HepG2 (cell line): ENCODE measurements around the gene ZMIZ1. TPM values are rescaled to one million over a fixed set of nuclear protein-coding genes. Genes with fewer than 3 reads are reported as not detected.

ENCODE experiments used
- ATAC-seq: fragments of 200-7000 bp; cut with Tn5 transposase; 3 replicates; pipeline ENCODE4 v1.9.1; 2020; ENCODE audit warnings: mild to moderate bottlenecking, moderate library complexity
- BruUV-seq: library from RNA; stranded (reverse); fragments of 400-500 nt; replicated peaks from 2 replicates; lab custom pipeline; 2021; lab: Mats Ljungman, UMichigan
- CTCF ChIA-PET: fragments of 300-600 bp; formaldehyde crosslinking; extraction: SDS; loops from one replicate; lab custom pipeline; 2021; ENCODE audit warnings: low total read pairs, inconsistent platforms, low intra/inter-chr PET ratio; lab: Yijun Ruan, JAX
- POLR2A ChIA-PET: fragments of 350-600 bp; sonication (Branson Sonifier 250); formaldehyde crosslinking; loops from one replicate; lab custom pipeline; 2020; ENCODE audit warnings: antibody characterized with exemption, inconsistent platforms; lab: Yijun Ruan, JAX
- DNase-seq: peaks from one replicate; pipeline ENCODE4 v3.0.0-alpha.2; 2015; ENCODE audit warnings: low spot score
- FAIRE-seq: peaks from 3 replicates; lab custom pipeline; 2011; peaks lifted over from hg19 to GRCh38; lab: Jason Lieb, UNC
- H2AFZ ChIP-seq: one replicate; pipeline ENCODE4 v1.6.1; 2011; ENCODE audit warnings: low read length, inconsistent platforms
- H3K27ac ChIP-seq: fragments of 300-600 bp; 3 replicates; pipeline ENCODE4 v1.8.0; 2011; ENCODE audit warnings: mixed run types, mild to moderate bottlenecking, mixed read lengths, low read length, inconsistent platforms; ENCODE audit not compliant: insufficient read depth; ENCODE audit errors: extremely low read length
- H3K27me3 ChIP-seq, 2 experiments: fragments of 200-600 bp in 1 of 2; 2 replicates in 1 of 2; 3 replicates in 1 of 2; pipeline versions ENCODE4 v1.6.0 to v1.8.0; 2011; ENCODE audit warnings: low read length in 2 of 2, mild to moderate bottlenecking in 2 of 2, moderate library complexity in 2 of 2, inconsistent platforms in 1 of 2; ENCODE audit not compliant: insufficient read depth in 2 of 2, control insufficient read depth in 1 of 2
- H3K36me3 ChIP-seq, 2 experiments: fragments of 200-600 bp in 1 of 2; replicated peaks in 1 of 2; 2 replicates in 1 of 2; 3 replicates in 1 of 2; pipeline versions ENCODE4 v1.5.1 to v1.8.0; 2011; ENCODE audit warnings: low read length in 2 of 2, inconsistent platforms in 1 of 2; ENCODE audit not compliant: insufficient read depth in 2 of 2, control insufficient read depth in 1 of 2
- H3K4me1 ChIP-seq: 2 replicates; pipeline ENCODE4 v1.5.1; 2012; ENCODE audit warnings: low read length, inconsistent platforms; ENCODE audit not compliant: insufficient read depth
- H3K4me2 ChIP-seq: 2 replicates; pipeline ENCODE4 v1.6.0; 2011; ENCODE audit warnings: low read depth, low read length, inconsistent platforms
- H3K4me3 ChIP-seq, 3 experiments: fragments of 200-600 bp in 1 of 3; sonication (generic), shearing (Covaris generic) in 1 of 3; replicated peaks in 1 of 3; 2 replicates each; pipeline ENCODE4 v1.5.1; 2011 to 2016; ENCODE audit warnings: low read length in 3 of 3, inconsistent platforms in 2 of 3, low read depth in 2 of 3, mild to moderate bottlenecking in 2 of 3, control low read depth in 1 of 3, mixed read lengths in 1 of 3; ENCODE audit not compliant: insufficient read depth in 1 of 3
- H3K79me2 ChIP-seq: one replicate; pipeline ENCODE4 v1.6.1; 2011; ENCODE audit warnings: low read length, inconsistent platforms; ENCODE audit not compliant: insufficient read depth
- H3K9ac ChIP-seq: 2 replicates; pipeline ENCODE4 v1.6.0; 2011; ENCODE audit warnings: mild to moderate bottlenecking, low read depth, low read length, inconsistent platforms; ENCODE audit not compliant: insufficient read depth
- H3K9me3 ChIP-seq: 2 replicates; pipeline ENCODE4 v1.5.1; 2012; ENCODE audit warnings: mild to moderate bottlenecking, low read length
- H4K20me1 ChIP-seq: 2 replicates; pipeline ENCODE4 v1.6.0; 2011; ENCODE audit warnings: inconsistent platforms, mild to moderate bottlenecking, low read length, moderate library complexity; ENCODE audit not compliant: insufficient read depth
- AGO2 ChIP-seq: fragments of 200-400 bp; formaldehyde crosslinking; optimal IDR thresholded peaks from 2 replicates; pipeline ENCODE3; 2017; ENCODE audit warnings: mild to moderate bottlenecking, low read depth, low read length, moderate library complexity
- HINFP ChIP-seq: sonication (generic); formaldehyde crosslinking; IDR thresholded peaks from 2 replicates; pipeline ENCODE4 v1.4.0; 2020; ENCODE audit warnings: low read depth, mild to moderate bottlenecking, missing genetic modification reagents
- ZNF83 ChIP-seq: sonication (generic); formaldehyde crosslinking; IDR thresholded peaks from 2 replicates; pipeline ENCODE4 v1.4.0; 2020; ENCODE audit warnings: missing genetic modification reagents, mild to moderate bottlenecking, borderline replicate concordance
- WGBS: methylation state at CpG from one replicate; pipeline ENCODE4 v1.1.6; 2017; ENCODE audit warnings: low lambda C conversion rate; 5-methylcytosine and 5-hydroxymethylcytosine counted together
- in situ Hi-C: cut with HindIII; loops from 2 replicates; pipeline ENCODE4 v1.10.0; 2017; ENCODE audit warnings: low pct_unique_long_range_greater_than_20kb; ENCODE audit not compliant: extremely low pct_ligation_motif_present
- intact Hi-C: fragments of 100-400 bp; cut with micrococcal nuclease; formaldehyde crosslinking; loops from one replicate; pipeline ENCODE4 v1.10.0; 2022; ENCODE audit not compliant: unreplicated experiment
- polyA plus RNA-seq, 8 experiments: library from polyadenylated mRNA; depleted of rRNA in 3 of 8; stranded (reverse) in 7 of 8; unstranded in 1 of 8; fragments of >200 nt; fragmentation: Illumina TruSeq in 4 of 8; extraction: Trizol in 4 of 8; gene quantifications; 2 replicates each; pipeline versions ENCODE4 v1.2.1 to v1.2.3, GENCODE V29; 2011 to 2016; ENCODE audit warnings: low read depth in 4 of 8, missing spikeins in 1 of 8, mixed read lengths in 1 of 8; ENCODE audit not compliant: insufficient read depth in 1 of 8
- total RNA-seq, 5 experiments: library from RNA; depleted of rRNA; stranded (reverse); fragments of >200 nt; fragmentation: Illumina TruSeq; extraction: Trizol; gene quantifications; 2 replicates each; pipeline ENCODE4 v1.2.3, GENCODE V29; 2016; ENCODE audit warnings: low read depth in 1 of 5

Gene ZMIZ1
- total and polyA plus RNA-seq, 2 of the 13 experiments (the other 11 are each of a cell fraction or from before 2014, with no cell fraction given), result 5.3 to 10.2 TPM

- Histone ChIP-seq H2AFZ (no peak overlapping the region), H3K4me1 (peaks cover 61% of the 10 kb centered on the region), H3K27me3 (no peaks in the 10 kb centered on the region), H3K9ac (no peak overlapping the region), H4K20me1 (peaks cover 14% of the 10 kb centered on the region), H3K79me2 (no peaks in the 10 kb centered on the region), H3K9me3 (no peaks in the 10 kb centered on the region), H3K4me3 (no peak overlapping the region), H3K4me2 (no peak overlapping the region), H3K27ac (no peak overlapping the region), H3K36me3 (peaks cover 19 to 60% of the 10 kb centered on the region in 2 experiments)
- WGBS, result 95% methylated on average over 4 of the region's 4 CpGs
- no TSS peak for BruUV-seq
- CTCF ChIA-PET, result no interaction called here
- ATAC-seq (no peak), DNase-seq (no peak), FAIRE-seq (no peak)
- no peak for TF ChIP-seq ZNF83 (CRISPR knock-in tag)
- in situ Hi-C loops (loop anchor here (25.0 kb wide), 1 partner anchor 105 kb away; no protein-coding TSS in a partner anchor), intact Hi-C loops (loop anchor here (10.0 kb wide), 1 partner anchor 758 kb away; no protein-coding TSS in a partner anchor)
- POLR2A ChIA-PET, result interaction anchor here (1.4 kb wide), 1 partner anchor 35 kb away, joined by 3 read pairs; no protein-coding TSS in a partner anchor
These were observed 123.9 kb downstream of the ZMIZ1 start for GRCh38 chr10:79192677-79193003.

- no peak for ATAC-seq
- no peak for FAIRE-seq
- no peak for DNase-seq
- Histone ChIP-seq H2AFZ (no peak overlapping the region), H4K20me1 (peaks cover 14% of the 10 kb centered on the region), H3K79me2 (no peaks in the 10 kb centered on the region), H3K36me3 (peaks cover 19 to 56% of the 10 kb centered on the region in 2 experiments), H3K9me3 (no peaks in the 10 kb centered on the region), H3K27ac (no peak overlapping the region), H3K4me2 (no peak overlapping the region), H3K4me1 (peaks cover 49% of the 10 kb centered on the region), H3K27me3 (no peaks in the 10 kb centered on the region), H3K9ac (no peak overlapping the region), H3K4me3 (no peak overlapping the region)
- CTCF ChIA-PET, result no interaction called here
- TF ChIP-seq HINFP (no peak), AGO2 (peak; percentile 62)
- 98% methylated on average over 14 of the region's 14 CpGs for WGBS
- POLR2A ChIA-PET, result interaction anchor here (1.4 to 2.5 kb wide), 6 partner anchors 10 to 135 kb away, joined by 4 to 10 read pairs (median 6); no protein-coding TSS in a partner anchor
- no TSS peak for BruUV-seq
- in situ Hi-C loops (loop anchor here (25.0 kb wide), 1 partner anchor 107 kb away; no protein-coding TSS in a partner anchor), intact Hi-C loops (loop anchor here (2.0 to 10.0 kb wide), 4 partner anchors 37 to 759 kb away; no protein-coding TSS in a partner anchor)
These were observed 125.1 kb downstream of the ZMIZ1 start for GRCh38 chr10:79193694-79194382.
